ENCODE measurements around the gene LRBA. TPM values are rescaled to one million over a fixed set of nuclear protein-coding genes. Genes with fewer than 3 reads are reported as not detected.

LRBA gene
- total and polyA plus RNA-seq, 2 of the 4 experiments (the other 2 are of a cell fraction), result 10.2 to 51.6 TPM

DNA sequence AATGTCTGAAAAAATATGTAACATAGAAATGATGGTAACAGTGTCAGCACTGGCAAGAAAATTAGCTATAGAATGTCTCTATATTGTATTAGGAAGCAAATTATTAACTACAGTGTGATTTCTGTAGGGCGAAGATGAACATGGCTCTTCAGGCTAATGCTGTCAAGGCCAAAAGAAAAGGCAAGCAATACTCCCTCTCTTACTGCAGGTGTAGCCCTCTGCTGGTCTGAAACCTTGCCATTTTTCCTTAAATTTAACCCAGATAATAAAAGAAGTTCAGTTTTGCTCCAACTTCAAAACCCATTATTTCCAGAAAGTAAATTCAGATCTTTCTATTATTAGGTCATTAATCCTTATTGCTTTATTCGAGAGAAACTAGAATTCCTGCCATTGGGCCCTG is 215.9 kb downstream of the LRBA start:
- H2BK20ac ChIP-seq (ENCODE audit: low read depth, low read length), result no peak overlapping the region
- no peak overlapping the region for H2AK5ac ChIP-seq (ENCODE audit: low read depth, low read length)
- H4K20me1 ChIP-seq (ENCODE audit: insufficient read depth, low read length), result no peaks in the 10 kb centered on the region
- DNase-seq (no peak), ATAC-seq (ENCODE audit: low read depth) (no peak)
- H3K27ac ChIP-seq (ENCODE audit: insufficient read depth, low read length), result no peak overlapping the region
- no peak overlapping the region for H3K4me3 ChIP-seq (ENCODE audit: insufficient read depth, low read depth, low read length)
- ChIA-PET CTCF (interaction anchor here (0.6 to 1.0 kb wide), 2 partner anchors 61 to 130 kb away, joined by 3 read pairs; no protein-coding TSS in a partner anchor), POLR2A (ENCODE audit: unreplicated experiment) (no interaction called here)
- H3K79me1 ChIP-seq (ENCODE audit: low read depth in 1 of 2, low read length in 2 of 2), result no peaks in the 10 kb centered on the region
- no TSS peak for BruUV-seq (replicated peaks)
- no peak overlapping the region for H2AK9ac ChIP-seq (replicated peaks; ENCODE audit: low read depth, low read length, poor library complexity)
- no peak overlapping the region for H2BK15ac ChIP-seq (ENCODE audit: low read depth, low read length)
- no peak overlapping the region for H3K14ac ChIP-seq (replicated peaks; ENCODE audit: low read depth, low read length)
- dilution Hi-C loops (cut with HindIII; ENCODE audit: low sequenced_read_pairs, unreplicated experiment) (no loop called here), in situ Hi-C loops (cut with MboI; ENCODE audit: low sequenced_read_pairs) (no loop called here), intact Hi-C loops (cut with micrococcal nuclease) (no loop called here)
- no peak overlapping the region for H2BK120ac ChIP-seq (ENCODE audit: low read depth, low read length)
- H3K4me1 ChIP-seq (ENCODE audit: control insufficient read depth, insufficient read depth, low read length), result no peaks in the 10 kb centered on the region
- H3K18ac ChIP-seq (ENCODE audit: low read depth, low read length), result no peak overlapping the region
- no peak overlapping the region for H3K4me2 ChIP-seq (ENCODE audit: low read depth, low read length)
- no peak overlapping the region for H4K5ac ChIP-seq (ENCODE audit: low read depth, low read length)
- WGBS, 2 experiments (ENCODE audit: extremely low coverage in 2 of 2, insufficient read length in 1 of 2), result no CpG with 5 or more reads among the region's 2 CpGs
- H3K27me3 ChIP-seq (ENCODE audit: control insufficient read depth, insufficient read depth, low read length), result no peaks in the 10 kb centered on the region
- no peaks in the 10 kb centered on the region for H3K9me3 ChIP-seq (ENCODE audit: control insufficient read depth, insufficient read depth, low read length)
- H2AFZ ChIP-seq (replicated peaks; ENCODE audit: low read length, poor library complexity), result no peak overlapping the region
- H3K9ac ChIP-seq (ENCODE audit: low read depth, low read length), result no peak overlapping the region
- no peak overlapping the region for H3K23ac ChIP-seq (ENCODE audit: low read depth, low read length)
- H4K91ac ChIP-seq (ENCODE audit: insufficient read depth, low read depth, low read length), result no peak overlapping the region
- 0 out of 2 replicates have a peak, but pooled peaks cover 2% of the 10 kb centered on the region for H3K9me1 ChIP-seq (ENCODE audit: insufficient read depth, low read length)
- TF ChIP-seq MXI1 (IDR thresholded peaks at IDR 0.05; ENCODE audit: borderline replicate concordance, low read depth, low read length) (no peak), MAFK (IDR thresholded peaks at IDR 0.05; ENCODE audit: low read depth, low read length) (no peak)
- TF ChIP-seq, protein P1, sequence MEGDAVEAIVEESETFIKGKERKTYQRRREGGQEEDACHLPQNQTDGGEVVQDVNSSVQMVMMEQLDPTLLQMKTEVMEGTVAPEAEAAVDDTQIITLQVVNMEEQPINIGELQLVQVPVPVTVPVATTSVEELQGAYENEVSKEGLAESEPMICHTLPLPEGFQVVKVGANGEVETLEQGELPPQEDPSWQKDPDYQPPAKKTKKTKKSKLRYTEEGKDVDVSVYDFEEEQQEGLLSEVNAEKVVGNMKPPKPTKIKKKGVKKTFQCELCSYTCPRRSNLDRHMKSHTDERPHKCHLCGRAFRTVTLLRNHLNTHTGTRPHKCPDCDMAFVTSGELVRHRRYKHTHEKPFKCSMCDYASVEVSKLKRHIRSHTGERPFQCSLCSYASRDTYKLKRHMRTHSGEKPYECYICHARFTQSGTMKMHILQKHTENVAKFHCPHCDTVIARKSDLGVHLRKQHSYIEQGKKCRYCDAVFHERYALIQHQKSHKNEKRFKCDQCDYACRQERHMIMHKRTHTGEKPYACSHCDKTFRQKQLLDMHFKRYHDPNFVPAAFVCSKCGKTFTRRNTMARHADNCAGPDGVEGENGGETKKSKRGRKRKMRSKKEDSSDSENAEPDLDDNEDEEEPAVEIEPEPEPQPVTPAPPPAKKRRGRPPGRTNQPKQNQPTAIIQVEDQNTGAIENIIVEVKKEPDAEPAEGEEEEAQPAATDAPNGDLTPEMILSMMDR (conservative IDR thresholded peaks at IDR 0.05; ENCODE audit: low read depth, low read length), result 0 out of 2 replicates have a peak, but pooled peaks have one; percentile 4
- H3K36me3 ChIP-seq (ENCODE audit: control insufficient read depth, insufficient read depth, low read length), result no peaks in the 10 kb centered on the region
- no peak overlapping the region for H2BK5ac ChIP-seq (ENCODE audit: low read depth, low read length, poor library complexity, severe bottlenecking)
- no peak overlapping the region for H3K4ac ChIP-seq (ENCODE audit: low read depth, low read length)
- H4K8ac ChIP-seq (ENCODE audit: low read depth in 2 of 2, low read length in 2 of 2), result no peak overlapping the region
- H3K56ac ChIP-seq (ENCODE audit: extremely low read depth, insufficient read depth, low read length), result no peak overlapping the region
